Stimulated activated CD4-positive, alpha-beta T cell treated with anti-CD3 and anti-CD28 coated beads, Interleukin-1b, Interleukin-23, amount 100 ng/mL, for 1 hour (primary cell): ENCODE data around the gene THAP4.

ENCODE experiments used
- DNase-seq, 2 donors: peaks; one replicate each; pipeline ENCODE4 v3.0.0-alpha.2; 2020; ENCODE audit warnings: low read depth in 2 of 2

The THAP4 gene

DNA sequence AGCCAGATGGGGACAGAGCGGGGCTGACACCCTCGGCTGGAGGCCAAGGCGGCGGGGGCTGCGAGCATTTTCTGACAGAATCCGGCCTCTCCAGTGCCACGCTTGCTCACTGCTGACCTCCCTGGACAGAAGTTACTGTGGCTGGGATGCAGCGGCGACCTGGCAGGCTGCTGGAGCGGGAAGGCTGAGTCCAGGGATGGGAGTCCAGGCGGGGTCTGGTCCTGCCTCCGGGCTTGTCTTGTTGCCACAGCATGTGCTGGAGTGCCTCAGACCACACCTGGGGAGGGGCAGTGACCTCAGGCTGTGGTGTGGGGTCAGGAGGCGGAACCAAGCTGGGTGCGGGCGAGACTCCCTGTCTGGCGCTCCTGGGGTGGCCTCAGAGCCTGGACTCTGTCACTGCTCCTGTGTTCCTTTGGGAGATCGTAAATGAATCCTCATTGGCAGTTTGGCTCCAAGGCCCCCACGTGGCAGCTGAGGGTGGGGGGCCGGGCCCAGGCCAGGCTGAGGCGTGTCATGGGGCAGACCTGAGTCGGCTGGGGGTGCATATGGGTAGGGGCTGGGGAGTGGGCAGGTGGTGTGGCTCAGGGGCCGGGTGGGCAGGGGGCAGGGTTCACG lies 72.9 kb downstream of the THAP4 start:
- no peak for DNase-seq

DNA sequence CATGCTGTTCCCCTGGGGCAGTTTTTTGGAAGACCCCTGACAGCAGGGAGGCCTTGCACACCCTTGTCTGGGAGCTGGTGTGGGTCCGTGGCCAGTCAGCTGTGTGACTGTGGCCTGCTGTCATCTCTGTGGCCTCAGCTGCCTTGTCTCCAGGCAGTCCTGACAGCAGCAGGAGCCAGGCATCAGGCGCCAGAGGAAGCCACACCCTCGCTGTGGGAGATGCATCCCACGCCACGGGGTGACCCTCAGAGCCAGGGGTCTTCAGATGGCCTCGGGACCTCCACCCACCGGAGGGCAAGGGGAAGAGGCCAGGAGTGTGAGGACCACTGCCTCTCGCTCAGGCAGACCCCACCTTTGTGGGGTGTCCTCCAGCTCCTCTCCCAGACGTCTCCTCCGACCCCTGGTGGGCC lies 73.4 kb downstream of the THAP4 start:
- DNase-seq = no peak

DNA sequence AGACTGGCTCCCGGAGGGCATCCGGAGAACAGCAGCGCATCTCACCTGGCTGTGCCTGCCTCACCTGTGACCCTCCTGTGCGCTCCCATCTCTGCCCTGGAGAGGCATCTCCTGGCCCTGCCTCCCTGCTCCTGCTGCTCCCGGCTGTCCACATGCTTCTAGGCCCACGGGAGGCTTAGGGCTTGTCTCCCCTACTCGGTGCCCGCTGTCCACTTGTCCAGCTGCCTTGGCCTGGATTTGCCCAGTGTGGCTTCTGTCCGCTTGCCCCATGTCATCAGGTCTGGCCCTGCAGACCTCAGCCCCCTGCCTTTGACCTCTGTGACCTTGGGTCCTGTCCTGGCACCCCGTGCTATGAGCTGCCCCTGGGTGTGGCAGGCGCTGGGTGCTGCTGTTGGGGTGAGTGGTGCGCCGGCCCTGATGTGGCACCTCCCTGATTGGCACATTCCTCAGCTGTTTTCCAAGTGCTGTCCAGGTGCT lies 73.9 kb downstream of the THAP4 start:
- DNase-seq = no peak

DNA sequence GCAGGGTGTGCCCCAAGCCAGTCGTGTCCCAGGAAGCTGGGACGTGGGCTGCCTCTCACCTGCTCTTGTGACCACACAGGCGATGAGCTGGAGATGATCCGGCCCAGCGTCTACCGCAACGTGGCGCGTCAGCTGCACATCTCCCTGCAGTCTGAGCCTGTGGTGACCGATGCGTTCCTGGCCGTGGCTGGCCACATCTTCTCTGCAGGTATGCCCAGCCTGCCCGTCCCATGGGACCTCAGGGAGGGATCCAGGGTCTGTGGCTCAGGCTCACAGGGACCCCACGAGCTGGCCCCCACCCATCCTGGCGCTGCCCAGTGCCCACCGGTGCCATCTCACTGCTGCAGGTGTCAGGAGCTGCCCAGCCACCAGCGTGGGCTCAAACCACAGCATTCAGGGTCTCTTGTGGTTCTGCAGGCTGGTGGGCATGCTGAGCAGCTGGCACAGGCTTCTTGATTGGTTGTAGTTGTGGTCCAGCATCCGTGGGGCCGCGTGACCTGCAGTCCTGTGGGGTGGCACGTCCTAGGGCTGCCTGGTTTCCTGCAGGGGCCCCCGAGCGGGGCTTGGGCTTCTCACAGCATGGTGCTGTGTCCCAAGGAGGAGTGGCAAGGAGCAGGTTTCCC lies 74.6 kb downstream of the THAP4 start:
- no peak for DNase-seq

DNA sequence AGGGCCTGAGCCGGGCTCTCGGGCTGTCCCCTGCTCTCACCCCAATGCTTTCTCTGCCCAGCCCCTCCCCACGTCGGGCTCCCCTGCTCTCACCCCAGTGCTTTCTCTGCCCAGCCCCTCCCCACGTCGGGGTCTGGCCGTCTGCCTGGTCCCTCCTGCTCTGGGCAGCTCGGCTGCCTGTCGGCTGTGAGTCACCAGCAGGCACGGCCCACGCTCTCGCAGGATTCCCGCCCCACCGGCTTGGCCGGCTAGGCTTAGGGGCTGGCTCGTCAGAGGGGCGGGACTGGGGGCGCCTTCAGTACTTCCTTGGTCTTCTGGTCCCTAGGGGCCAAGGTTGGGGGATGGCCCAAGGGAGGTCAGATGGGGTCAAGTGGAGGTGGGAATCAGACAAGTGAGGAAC lies 75.1 kb downstream of the THAP4 start:
- DNase-seq = no peak

DNA sequence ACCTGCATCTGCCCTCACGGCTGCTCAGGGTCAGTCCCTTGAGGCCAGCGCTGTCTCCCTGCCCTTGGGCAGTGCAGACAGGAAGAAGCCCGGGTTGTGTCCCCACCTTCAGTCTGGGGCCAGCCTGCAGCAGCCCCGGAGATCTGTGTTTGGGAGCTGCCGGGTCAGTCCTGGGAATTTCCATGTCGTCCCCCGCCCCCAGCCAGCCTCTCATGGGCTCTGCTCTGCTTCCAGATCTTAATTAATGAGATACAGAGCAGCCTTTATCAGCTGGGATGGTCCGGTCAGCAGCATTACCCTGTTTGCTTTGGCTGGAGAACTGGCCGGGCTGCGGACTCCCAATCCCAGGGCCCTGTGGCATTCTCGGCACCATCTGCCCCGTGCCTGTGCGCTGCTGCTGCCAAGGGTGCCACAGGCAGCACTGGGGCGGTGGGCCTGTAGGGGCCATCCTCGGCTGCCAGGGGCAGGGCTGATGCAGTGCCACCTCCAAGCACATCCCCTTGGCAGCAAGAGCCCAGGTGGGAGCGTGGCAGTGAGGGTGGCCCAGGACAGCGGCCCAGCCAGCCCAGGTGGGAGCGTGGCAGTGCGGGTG lies 76.0 kb downstream of the THAP4 start:
- no peak for DNase-seq

DNA sequence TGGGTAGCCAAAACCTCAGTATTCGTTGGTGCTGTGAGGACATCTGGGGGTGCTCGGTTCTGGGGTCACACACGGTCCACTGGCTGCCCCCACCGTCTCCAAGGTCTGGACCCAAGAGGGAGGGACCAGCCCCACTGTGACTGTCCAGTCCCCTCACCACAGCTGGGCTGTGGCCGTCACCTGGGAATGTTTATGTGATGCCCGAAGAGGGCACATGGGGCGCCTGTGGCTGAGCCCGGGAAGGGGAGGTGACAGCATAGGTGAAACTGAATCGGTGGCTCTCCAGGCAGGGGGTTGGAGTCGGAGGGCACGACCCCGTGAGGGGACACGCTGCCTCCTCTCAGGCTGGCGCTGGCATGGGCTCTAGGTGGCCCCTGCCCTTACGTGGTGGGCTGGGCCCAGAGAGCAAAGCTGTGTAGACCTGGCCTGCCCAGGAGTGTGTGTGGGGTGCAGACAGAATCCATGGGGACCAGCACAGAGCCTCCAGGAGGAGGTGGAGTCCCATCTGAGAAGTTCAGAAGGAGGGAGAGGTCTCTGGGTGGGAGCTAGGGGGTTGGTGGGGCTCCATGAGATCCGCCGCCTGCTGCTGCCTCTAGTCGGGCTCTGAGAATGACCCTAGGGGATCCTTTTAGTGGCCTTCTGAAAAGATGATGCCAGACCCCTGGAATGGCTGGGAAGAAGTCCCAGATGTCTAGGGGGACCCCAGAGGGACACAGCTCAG lies 76.6 kb downstream of the THAP4 start:
- no peak for DNase-seq

DNA sequence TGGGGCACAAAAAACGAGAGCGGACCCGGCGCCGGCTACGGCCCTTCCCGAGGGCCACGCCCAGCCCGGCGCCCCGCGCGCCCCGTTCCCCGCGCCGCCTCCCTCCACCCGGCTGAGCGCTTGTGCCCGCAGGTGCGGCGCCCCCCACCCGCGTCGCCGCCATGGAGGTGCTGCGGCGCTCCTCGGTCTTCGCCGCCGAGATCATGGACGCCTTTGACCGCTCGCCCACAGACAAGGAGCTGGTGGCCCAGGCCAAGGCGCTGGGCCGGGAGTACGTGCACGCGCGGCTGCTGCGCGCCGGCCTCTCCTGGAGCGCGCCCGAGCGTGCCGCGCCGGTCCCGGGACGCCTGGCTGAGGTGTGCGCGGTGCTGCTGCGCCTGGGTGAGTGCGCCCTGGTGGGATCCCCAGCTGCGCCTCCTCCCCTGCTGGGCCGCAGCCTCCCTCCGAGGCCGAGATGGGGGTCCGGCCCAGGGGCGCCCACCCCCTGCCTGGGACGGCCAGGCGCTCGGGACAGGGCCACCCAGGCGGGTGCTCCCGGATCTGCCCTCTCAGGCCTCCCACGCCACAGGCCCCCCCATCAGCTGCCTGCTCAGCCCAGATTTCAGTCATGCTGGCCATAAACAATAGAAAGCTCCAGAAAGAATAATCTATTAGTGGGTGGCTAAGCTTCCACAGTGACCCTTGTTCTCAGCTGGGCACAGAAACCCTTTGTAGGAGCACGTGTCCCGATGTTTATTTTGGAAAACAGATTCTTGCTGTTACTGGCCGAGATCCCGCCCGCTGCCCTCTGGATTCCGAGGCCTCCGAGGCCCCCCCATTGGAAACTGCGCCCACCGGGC lies 77.4 kb downstream of the THAP4 start:
- DNase-seq = no peak

DNA sequence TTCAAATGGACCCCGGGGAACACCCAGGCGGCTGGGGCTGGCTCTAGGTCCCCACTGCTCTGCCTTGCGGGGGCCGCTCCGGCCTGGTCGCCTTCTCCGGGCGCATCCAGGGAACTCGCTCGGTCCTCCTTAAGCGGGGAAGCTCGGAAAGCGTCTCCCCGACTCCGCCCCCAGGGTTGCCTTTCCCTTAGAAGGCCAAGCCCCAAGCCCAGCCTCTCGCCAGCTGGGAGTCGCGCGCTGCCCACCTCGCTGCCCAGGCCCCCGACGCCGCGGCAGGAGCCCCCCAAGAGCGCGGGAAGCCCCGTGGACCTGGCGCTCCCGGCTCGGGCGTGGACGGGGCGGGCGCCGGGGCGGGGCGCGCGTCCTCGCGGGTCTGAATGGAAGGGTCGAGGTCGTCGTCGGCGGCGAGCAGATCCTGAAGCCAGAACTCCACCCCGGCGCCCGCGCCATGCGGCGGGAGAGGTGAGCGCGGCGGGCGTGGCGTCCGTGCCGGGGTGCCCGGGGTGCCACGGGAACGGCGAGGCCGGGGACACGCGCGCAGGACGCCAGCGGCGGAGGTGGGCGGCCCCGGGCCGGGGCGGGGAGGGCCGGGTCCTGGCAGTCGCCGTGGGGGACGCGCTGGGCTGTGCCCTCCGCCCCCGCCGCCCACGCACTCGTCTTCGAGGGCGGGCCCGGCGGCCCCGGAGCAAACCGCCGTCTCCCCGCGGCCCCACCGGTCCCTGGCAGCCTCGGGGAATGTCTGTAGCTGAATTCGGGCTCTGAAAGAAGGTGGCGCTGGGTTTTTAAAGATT lies 78.2 kb downstream of the THAP4 start, which contains the start of gene BOK:
TSS of gene BOK (plus strand) at position 214 of the 791 bp plus-strand sequence. CDS start 739 bp downstream, outside the sequence.
- no peak for DNase-seq

DNA sequence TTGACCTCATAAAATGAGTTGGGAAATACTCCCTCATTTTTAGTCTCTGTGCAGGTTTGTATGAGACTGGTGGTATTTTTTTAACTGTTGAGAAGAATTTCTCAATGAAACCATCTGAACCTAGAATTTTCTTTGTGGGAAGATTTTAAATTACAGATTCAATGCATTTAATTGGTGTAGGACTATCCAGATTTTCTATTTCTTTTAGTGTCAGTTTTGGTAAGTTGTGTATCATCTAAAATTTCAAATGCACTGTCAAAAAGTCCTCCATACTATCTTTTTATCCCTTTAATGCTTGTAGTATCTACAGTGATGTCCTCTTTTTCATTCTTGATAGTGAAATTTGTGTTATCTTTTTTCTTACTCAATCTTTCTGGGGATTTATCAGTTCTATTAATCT lies 80.2 kb downstream of the THAP4 start:
- no peak for DNase-seq

DNA sequence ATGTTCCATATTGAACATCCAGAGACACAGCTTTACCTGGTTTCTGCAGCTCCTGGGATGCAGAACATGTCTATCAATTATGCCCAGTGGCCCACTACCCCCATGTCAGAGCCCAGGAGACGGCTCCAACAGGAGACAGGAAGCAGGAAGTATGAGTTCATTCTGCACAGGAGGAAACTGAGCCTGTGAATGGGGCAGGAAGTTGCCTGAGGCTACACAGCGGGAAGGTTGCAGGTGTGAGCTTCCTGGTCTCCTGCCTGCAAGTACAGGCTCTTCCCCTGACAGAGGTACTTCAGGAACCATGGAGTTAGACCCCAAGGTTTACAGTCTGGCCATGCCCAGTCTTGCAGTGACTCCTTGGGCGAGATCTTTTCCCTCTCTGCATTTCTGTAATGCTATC lies 81.2 kb downstream of the THAP4 start:
- no peak for DNase-seq

DNA sequence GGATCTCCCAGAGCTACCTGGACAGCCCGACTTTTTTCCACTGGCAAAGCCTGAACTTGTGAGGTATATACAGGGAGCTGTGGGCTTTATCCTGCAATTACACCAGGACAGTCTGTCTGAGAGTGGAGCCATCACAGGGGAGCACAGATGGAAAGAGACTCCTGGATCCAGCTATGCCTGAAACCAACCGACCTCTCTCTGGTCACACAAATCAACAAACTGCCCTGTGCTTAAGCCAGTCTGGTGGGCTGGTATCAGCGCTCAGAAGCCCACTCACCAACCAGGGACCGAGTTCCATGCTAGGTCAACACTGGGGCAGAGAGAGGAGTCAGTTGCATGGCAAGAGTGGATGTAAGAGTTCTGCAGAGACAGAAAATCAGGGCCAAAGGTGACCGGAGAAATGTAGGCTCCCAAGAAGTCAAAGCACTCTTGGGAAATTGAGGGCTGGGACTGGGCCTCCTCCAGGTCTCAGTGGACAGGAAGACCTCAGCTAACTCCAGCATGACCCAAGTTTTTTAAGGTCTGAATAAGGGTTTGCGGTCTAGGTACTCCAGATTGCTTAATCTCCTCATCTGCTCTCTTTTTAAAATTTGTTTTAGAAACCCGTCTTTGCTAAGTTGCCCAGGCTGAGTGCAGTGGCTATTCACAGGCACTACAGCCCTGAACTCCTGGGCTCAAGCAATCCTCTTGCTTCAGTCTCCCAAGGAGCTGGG lies 82.2 kb downstream of the THAP4 start:
- no peak for DNase-seq

DNA sequence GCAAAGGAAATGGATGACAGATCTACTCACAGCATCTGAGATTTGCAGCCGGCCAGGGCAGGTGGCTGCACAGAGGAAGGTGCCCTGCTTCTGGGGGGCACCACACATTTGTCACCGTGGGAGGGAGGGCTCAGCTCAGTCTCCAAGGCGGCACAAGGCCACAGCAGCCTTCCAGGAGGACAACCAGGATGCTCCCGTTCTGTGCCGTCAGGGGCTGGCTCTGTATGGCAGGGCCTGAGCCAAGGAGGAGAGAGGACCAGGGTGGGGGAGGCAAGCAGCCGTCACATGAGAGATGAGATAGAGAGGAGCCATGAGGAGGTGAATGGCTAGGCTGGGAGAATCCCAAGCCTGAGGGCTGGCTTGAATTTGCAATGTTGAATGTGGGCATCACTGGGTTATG lies 83.0 kb downstream of the THAP4 start:
- DNase-seq = no peak

DNA sequence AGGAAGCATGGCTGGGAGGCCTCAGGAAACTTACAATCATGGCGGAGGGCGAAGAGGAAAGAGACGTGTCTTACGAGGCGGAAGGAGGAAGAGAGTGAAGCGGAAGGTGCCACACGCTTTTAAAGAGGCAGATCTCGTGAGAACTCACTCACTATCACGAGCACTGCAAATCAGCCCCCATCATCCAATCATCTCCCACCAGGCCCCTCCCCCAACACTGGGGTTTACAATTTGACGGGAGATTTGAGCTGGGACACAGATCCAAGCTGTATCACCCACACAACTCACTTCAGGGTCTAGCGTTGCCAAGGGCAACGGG lies 83.5 kb downstream of the THAP4 start:
- no peak for DNase-seq

DNA sequence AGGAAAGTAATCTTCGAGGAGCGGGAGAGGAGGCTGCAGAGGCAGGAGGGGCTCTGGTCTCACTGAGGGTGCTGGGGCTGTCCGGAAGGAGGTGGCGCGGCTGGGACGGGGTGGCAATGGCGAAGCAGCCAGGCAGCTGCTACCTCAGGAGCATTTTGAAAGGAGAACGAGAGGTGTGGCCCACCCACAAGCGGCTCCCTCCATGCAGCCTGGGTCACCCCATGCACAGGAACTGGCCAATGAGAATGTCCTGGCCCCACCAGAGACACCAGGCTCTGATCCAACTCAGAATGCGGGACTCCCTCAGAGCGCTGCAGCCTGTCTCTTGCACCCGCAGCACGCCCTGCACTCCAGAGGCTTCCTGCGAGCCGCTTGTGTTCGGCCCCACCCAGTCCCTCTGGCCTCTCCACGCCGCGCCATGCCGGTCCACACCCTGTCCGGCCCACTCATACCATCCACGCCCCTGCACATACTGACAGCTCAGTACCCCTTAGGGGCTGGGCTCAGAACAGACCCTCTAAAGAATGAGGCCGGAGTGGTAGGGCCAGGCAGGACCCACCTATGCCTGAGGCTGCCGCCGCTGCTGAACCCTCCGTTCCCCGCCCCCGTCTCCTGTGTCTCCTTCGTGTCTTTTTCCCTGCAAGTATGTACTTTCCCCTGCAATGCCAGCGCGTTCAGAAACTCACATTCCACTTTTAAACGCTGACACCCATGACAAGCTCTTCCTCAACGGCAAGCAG lies 84.8 kb downstream of the THAP4 start:
- DNase-seq = no peak

DNA sequence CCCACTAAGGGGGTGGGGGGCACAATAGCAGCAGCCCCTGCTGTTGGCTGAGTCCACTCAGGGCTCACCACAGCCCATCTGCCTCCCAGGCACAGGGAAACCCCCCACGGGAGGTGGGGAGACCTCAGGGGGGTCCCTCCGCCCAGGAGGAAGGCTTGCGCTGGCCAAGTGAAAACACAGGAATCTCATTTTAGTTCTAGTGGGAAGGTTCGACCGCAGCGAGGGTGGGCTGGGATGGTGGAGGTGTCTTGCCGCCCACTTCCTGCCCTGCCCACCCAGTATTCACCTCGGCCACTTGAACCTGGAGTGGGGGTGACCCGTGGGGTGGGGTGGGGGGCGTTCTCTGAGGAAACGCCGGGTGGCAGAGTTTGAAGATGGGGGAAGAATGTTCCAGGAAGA lies 85.4 kb downstream of the THAP4 start:
- DNase-seq = no peak

DNA sequence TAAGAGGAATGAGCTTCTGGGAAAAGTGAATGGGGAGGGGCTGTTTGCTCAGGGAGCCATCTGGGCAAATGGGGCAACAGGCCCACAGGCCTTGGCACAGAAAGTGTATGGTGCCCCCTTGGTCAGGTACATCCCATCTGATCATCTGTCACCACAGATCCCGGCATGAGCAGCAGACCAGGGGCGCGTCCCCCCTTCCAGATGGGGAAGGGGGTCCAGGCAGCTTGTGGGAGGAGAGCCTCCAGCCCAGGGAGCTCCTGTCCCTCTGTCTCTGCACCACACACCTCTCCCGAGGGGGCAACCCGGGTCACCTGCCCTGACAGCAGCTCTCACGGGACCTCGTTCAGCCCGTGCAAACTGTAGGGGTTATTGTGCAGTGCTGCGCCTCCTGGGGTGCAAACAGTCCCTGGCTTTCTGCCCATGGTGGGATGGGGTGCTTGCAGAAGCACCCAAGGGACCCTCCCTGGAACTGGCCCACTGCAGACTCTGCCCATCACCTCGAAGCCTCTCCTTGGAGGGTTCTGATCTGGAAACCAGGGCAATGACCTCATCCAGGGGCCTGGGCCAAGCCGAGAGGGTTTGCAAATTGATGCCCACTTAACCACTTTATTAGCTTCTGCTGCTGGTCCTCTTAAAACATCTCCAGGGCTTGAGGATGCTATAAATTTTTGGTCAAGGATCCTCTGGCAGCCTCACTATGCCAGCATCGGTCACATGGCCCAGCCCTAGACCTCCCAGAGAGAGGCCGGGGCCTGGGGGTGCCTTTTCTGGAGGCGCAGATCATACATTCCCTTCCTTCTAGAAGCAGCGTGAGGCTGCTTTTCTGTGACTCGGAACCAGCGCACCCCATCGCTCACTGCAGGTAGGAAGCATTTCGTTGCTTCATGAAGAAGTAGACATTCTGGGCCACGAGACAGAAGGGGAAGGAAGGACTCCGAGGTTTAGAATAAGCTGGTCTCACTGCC lies 86.1 kb downstream of the THAP4 start:
- DNase-seq = no peak

DNA sequence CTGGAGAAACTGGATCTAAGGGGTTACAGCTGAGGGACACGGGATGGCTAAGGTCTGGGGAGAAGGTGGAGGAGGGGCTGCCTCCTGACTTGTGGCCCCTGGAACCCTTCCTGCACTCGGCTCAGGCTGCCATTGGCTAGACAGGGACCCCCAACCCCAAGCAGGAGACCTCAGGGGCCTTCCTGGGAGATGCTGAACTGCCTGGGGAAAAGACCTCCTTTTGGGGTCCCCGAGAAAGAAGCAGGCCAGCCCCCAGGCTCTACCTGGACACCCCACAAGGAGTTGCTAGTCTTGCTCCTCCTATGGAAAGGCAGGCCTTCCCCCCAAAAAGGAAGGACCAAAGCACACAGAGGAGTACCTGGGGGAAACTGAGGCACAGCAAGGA lies 88.5 kb downstream of the THAP4 start:
- no peak for DNase-seq
